GM15510 (cell line): Measurements from ENCODE around the gene ZNF296.
A peak's percentile ranks its signal among the peaks of the same experiment; 100 is the strongest.

Source experiments
- POLR2A ChIP-seq: IDR thresholded peaks from 3 replicates; pipeline ENCODE4 v1.6.1; 2011; ENCODE audit warnings: borderline replicate concordance; ENCODE audit not compliant: insufficient read length; ENCODE audit errors: extremely low read depth

The ZNF296 gene

DNA sequence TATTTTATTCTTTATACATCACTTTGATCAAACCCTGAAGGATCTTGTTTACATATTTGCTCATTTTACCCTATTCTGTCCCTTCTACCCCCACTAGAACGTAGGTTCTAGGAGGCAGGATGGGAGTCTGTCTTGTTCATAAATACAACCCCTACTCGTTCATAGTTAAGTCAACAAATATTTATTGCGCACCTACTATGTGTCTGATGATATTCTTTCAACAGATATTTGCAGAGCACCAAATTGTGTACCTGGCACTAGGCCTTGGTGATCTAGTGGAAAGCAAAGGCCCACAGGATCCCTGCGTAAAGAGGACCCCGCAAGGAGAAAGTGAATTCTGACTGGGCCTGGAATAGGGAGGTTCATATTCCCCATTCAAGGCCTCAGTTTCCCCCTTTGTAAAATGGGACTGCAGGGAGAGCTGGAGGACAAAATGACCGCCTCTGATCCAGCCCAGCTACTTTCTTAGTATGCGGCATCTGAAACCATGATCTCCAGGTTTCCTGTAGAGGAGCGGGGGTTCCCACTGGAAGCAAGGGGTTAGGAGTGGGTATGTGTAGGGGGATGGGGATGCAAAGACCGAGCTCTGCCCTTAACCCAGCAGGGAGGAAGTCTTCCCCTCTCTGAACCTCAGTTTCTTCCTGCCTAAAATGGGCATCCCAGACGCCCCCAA is 2.2 kb upstream of the ZNF296 start:
- TF ChIP-seq POLR2A: no peak

DNA sequence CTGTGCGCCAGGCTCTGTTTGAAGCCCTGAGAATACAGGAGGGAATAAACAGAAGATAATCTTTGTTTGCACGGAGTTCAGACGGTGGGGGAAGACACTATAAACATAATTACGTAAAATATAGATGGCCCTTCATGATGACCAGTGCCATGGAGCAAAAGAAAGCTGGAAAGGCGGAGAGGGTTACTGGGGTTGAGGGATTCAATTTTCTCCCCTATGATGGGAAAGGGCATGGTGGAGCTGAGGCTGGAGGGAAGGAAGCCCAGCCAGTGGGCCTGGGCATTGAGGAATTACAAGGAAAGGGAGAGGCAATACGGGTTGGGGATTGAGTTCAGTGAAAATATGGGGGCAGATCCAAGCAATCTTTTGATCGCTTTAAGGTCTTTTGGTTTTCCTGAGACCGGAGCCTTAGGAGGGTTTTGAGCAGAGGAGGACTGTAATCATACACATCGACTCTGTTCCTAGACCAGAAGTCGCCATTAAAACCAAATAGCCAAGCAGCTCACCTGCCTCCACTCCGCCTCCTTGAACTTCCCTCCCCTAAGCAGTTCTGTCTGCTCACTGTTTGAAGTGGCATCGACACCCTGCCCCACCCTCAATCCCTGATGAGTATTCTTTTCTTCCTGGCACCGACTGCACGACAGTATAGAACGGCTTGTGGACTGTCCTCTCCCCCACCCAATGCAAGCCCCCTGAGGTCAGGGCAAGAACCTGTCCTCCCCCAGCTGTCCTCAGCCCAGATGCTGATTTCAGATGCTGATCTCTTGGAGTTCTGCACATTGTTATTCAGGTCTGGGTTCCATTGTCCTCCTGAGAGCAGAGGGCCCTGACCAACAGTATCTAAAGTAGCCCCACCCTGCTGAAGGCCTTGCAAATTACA is 813 bp upstream of the ZNF296 start:
- no peak for TF ChIP-seq POLR2A

- TF ChIP-seq POLR2A: peak; percentile 65
Observed at GRCh38 chr19:45075301-45076028, 813 bp downstream of the ZNF296 start.

DNA sequence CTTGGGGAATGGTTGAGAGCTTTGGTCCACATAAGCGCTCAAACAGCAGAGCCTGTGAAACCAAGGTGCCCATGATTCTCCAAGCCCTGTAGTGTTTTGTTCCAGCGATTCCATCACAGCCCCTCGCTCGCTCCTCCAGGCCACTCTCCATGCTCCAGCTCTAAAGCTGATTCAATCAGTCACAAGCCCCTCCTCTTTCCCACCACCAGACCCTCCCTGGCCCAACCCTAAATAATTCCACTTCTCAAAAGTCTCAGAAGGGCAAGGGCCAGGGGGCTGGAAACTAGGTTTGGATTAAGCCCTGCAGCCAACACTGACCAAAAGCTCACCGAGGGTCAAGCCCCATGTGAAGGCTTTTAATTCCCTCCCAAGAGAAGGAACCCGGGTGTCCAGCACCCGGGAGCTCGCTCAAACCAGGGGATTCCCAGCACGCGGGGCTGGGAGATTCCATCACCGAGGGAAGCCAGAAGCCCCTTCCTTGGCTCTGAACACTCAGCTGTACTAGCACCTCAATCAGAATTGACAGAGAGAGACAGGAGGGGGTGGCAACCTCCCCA is 1.5 kb downstream of the ZNF296 start:
- no peak for TF ChIP-seq POLR2A

DNA sequence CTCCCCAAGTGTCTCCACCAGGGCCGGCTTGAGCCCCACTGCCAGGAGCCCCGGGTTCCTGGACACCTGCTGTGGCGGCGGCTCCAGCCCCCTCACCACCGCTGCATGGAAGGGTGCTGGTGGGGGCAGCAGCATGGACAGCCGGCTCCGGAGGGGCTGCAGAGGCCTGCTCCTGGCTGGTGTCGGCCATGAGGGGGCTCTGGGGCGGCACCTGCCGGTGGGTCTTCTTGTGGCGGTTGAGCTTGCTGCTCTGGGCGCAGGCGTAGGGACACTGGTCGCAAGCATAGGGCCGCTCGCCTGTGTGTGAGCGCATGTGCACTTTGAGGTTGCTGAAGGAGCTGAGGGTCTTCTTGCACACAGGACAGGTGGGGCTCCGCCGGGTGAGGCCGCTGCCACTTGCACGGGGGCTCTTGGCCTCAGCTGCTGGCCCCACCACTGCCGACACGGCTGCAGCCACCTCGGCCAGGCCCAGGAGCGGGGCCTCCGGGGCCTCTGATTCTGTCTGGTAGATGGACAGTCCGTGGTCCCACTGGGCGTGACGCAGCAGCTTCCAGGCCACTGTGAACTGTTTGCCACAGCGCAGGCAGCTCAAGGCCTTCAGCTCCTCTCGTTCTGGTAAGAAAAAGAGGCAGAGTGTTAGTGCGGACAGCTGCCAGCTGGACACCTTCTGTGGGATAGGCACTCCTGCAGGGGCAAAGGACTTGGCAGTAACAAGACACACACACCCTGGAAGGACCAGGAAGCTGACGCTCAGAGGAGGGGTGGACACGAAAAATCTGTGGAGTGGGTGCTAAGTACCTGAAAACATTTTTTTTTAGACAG is 4.1 kb downstream of the ZNF296 start:
- no peak for TF ChIP-seq POLR2A

- no peak for TF ChIP-seq POLR2A
Observed at GRCh38 chr19:45071545-45071938, 4.7 kb downstream of the ZNF296 start.

DNA sequence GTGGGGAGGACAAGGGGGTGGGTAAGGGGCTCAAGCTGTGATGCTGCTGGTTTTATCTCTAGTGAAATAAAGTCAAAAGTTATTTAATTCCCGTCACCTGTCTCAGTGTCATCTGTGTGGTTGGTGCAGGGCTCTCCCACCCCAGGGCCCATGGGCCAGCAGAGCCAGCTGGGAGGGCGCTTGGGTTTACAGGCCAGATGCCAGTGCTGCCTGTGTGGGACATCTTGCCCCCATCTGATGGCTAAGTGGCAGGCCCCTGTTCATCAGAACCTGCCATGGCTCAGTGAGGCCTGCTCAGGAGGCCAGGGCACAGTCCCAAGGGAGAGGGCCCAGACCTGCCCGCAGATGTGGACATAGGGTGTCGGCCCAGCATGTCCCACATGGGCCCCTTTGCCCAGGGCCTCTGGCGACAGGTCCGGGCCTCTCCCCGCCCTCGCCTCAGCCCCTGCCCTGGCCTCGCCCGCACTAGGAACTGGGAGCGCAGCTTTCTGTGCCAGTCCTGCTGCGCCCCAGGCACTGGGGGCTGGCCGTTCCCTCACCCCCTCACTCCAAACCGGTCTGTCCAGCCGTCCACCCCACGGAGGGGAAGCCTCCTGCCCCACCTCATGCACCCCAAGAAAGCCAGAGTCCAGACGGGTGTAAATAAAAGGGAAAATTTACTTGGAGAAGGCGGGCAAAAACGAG is 5.3 kb downstream of the ZNF296 start:
- no peak for TF ChIP-seq POLR2A

DNA sequence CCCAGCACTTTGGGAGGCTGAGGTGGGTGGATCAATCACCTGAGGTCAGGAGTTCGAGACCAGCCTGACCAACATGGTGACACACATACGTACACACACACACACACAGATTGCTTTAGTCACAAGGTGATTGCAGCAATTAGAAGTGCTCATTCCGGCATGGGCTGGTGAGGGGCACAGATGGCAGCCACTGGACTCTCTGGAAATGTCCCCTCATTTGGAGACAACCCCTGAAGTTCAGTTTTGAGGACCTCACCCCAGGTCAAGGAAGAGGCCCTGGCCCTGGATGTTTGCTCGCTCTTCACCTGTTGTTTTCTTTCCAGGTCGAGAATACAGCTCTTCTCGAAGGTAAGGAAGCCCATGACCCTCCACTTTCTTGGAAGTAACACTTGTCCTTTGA is 6.1 kb downstream of the ZNF296 start:
- TF ChIP-seq POLR2A: no peak

- TF ChIP-seq POLR2A: no peak
Observed at GRCh38 chr19:45069056-45069455, 7.2 kb downstream of the ZNF296 start.

DNA sequence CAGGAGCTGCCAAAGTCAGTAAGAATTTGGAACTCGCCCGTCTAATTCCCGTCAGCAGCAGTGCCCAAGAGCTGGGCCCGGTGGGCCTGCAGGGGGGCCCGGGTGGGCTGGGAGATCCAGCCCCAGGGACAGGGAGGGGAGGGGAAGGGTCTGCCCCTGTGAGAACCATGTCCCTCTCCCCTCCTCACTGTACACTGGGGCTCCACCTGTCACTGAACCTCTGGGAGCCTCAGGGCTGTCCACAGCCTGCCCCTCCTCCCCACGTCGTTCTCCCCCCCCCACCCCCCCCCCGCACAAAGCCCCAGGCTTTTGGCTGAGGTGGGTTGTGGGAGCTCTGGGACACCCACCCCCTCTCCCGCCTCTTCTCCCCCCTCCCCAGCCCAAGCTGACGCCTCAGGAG is 8.2 kb downstream of the ZNF296 start:
- no peak for TF ChIP-seq POLR2A

DNA sequence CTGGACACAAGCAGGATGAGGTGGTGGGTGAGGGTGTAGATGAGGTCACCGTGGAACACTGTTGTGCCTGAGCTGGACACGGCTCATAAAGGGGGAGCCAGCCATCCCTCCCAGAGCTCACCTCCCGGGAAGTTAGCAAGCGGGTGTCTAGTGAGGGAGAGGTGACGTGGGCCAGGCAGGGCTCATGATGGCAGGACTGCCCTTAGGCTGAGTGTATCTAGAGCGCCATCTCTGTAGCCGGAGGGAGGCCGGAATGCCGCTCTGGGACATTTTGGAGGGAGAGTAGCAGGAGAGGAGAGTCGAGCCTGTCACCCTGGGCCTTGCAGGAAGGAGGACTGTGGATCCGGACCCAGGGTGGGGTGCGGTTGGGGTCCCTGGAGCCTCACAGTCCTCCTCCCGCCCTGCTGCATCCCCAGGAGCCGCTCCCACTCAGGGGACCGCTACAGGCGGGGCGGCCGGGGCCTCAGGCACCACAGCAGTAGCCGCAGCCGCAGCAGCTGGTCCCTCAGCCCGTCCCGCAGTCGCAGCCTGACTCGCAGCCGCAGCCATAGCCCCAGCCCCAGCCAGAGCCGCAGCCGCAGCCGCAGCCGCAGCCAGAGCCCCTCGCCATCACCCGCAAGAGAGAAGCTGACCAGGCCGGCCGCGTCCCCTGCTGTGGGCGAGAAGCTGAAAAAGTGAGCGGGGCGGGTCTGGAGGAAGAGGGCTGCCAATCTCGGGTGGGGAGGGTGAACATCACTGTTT is 9.2 kb downstream of the ZNF296 start:
- TF ChIP-seq POLR2A: no peak

- no peak for TF ChIP-seq POLR2A
Observed at GRCh38 chr19:45063851-45064801, 12.2 kb downstream of the ZNF296 start.

DNA sequence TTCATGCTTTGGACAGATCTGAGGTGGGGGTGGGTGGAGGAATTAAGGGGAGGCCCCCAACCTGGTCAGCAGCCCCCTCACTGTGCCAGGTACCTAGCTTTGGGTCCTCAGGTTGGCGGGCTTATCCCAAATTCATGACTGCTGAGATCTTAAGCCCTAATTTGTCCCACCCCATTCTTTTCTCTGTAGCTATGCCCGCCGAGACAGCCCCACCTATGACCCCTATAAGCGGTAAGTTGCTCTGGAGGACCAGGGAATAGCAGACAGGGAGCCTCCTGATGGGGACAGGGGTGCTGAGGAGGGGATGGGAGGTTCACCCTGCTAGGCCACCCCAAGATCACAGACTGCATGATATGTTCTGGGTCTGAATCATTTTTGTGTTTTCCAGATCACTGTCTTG is 14.3 kb downstream of the ZNF296 start:
- no peak for TF ChIP-seq POLR2A
